Measurements from ENCODE around the gene ADGRG3. TPM values are rescaled to one million over a fixed set of nuclear protein-coding genes. Genes with fewer than 3 reads are reported as not detected.

ADGRG3 gene
- total and polyA plus RNA-seq, 2 of the 13 experiments (the other 11 are each of a cell fraction or from before 2014, with no cell fraction given) = 2.7 to 11.8 TPM

- TF ChIP-seq ZBTB33 (CRISPR knock-in tag; IDR thresholded peaks at IDR 0.05) (no peak), ZFP82 (CRISPR knock-in tag; IDR thresholded peaks at IDR 0.05; ENCODE audit: borderline replicate concordance) (no peak), ZNF468 (CRISPR knock-in tag; IDR thresholded peaks at IDR 0.05) (no peak), EED (CRISPR knock-in tag; IDR thresholded peaks at IDR 0.05) (0 out of 2 replicates have a peak, but pooled peaks have one; percentile 36), CREBL2 (CRISPR knock-in tag; IDR thresholded peaks at IDR 0.05; ENCODE audit: borderline replicate concordance) (0 out of 2 replicates have a peak, but pooled peaks have one; percentile 74), ZSCAN25 (CRISPR knock-in tag; IDR thresholded peaks at IDR 0.05) (0 out of 2 replicates have a peak, but pooled peaks have one; percentile 16), HNRNPL (IDR thresholded peaks at IDR 0.05; ENCODE audit: low read depth, low read length) (peak; percentile 78; the same call in 1 of the 2 replicates), HHEX (CRISPR knock-in tag; IDR thresholded peaks at IDR 0.05) (0 out of 2 replicates have a peak, but pooled peaks have one; percentile 3), ZBTB39 (CRISPR knock-in tag; IDR thresholded peaks at IDR 0.05) (no peak), NFYB (CRISPR knock-in tag; IDR thresholded peaks at IDR 0.05) (no peak), DMTF1 (CRISPR knock-in tag; IDR thresholded peaks at IDR 0.05) (no peak), KLF15 (CRISPR knock-in tag; IDR thresholded peaks at IDR 0.05; ENCODE audit: borderline replicate concordance) (no peak), HMGXB3 (CRISPR knock-in tag; IDR thresholded peaks at IDR 0.05; ENCODE audit: borderline replicate concordance) (no peak), KLF6 (CRISPR knock-in tag; IDR thresholded peaks at IDR 0.05) (no peak), SMAD3 (CRISPR knock-in tag; IDR thresholded peaks at IDR 0.05) (no peak), MBD4 (IDR thresholded peaks at IDR 0.05; ENCODE audit: borderline replicate concordance, low read length) (no peak), POLR2A (IDR thresholded peaks at IDR 0.05; ENCODE audit: insufficient read depth in 1 of 2, low read depth in 2 of 2, low read length in 2 of 2) (peak in 1 of 2 experiments; percentile 21; a peak in 1 of 4 replicates), NR1H2 (CRISPR knock-in tag; IDR thresholded peaks at IDR 0.05; ENCODE audit: borderline replicate concordance, low read depth) (0 out of 2 replicates have a peak, but pooled peaks have one; percentile 28), HES4 (CRISPR knock-in tag; IDR thresholded peaks at IDR 0.05; ENCODE audit: borderline replicate concordance) (0 out of 2 replicates have a peak, but pooled peaks have one; percentile 43), ZBTB7B (CRISPR knock-in tag; IDR thresholded peaks at IDR 0.05) (0 out of 2 replicates have a peak, but pooled peaks have one; percentile 0)
Observed at GRCh38 chr16:57668263-57668571, at the start of gene ADGRG3 (continued).

All from HepG2 (cell line).